ENCODE measurements around the gene APOBEC3F.
"Not testable (repeated sequence)": the region's sequence is repeated elsewhere in the genome, so short reads cannot be mapped to it uniquely, and the experiment has no call there.

APOBEC3F gene

DNA sequence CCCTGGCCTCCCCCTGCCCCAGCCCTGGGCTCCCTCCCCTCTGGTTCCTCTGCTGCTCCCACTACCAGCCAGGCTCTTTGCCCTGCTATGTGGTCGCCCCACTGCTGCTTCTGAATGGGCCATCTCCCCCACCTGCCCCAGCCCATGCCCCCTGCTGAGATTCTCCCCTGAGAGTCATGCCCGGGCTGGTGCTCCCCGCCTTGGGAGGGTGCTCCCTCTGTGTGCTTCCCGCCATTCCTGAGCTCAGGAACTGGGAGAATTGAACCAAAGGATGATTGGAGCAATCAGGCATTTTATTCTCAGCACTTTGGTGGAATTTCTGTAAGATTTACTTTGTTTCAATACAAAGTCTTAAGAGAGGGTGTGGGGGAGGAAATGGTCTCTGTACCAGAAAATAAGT, 12.9 kb upstream of the APOBEC3F start:
- peaks cover 21% of the 10 kb centered on the region for H3K4me1 ChIP-seq (ENCODE audit: low read length)
- H3K27me3 ChIP-seq (replicated peaks; ENCODE audit: insufficient read depth, low read length): no peaks in the 10 kb centered on the region
- H2AFZ ChIP-seq (ENCODE audit: low read length): no peak overlapping the region
- no peak for TF ChIP-seq EZH2phosphoT487 (IDR thresholded peaks at IDR 0.05; ENCODE audit: low read length)
- no peak for TF ChIP-seq EZH2 (optimal IDR thresholded peaks at IDR 0.05; ENCODE audit: low read depth, low read length)
- no peak for TF ChIP-seq CTCF (IDR thresholded peaks at IDR 0.05; ENCODE audit: low read length)
- no peak overlapping the region for H3K4me3 ChIP-seq (ENCODE audit: low read length)
- H3K27ac ChIP-seq (ENCODE audit: low read length): no peak overlapping the region
- H3K9me2 ChIP-seq (replicated peaks; ENCODE audit: insufficient read depth, low read length): no peaks in the 10 kb centered on the region
- peaks cover 15% of the 10 kb centered on the region for H3F3A ChIP-seq (ENCODE audit: insufficient read depth, low read length)
- H3K4me2 ChIP-seq (ENCODE audit: low read depth, low read length): no peak overlapping the region
- H3K36me3 ChIP-seq (replicated peaks; ENCODE audit: insufficient read depth, low read length): no peaks in the 10 kb centered on the region; the same call in 1 of the 2 replicates
- no peak for DNase-seq
- H3K9ac ChIP-seq (ENCODE audit: low read length): no peak overlapping the region
- peaks cover 46% of the 10 kb centered on the region for H3K79me2 ChIP-seq (ENCODE audit: low read length)
- no peaks in the 10 kb centered on the region for H4K20me1 ChIP-seq (ENCODE audit: insufficient read depth, low read length)
- no peaks in the 10 kb centered on the region for H3K9me3 ChIP-seq (replicated peaks; ENCODE audit: insufficient read depth, low read length)

GRCh38 chr22:39028281-39028680, 12.4 kb upstream of the APOBEC3F start:
- H3K9me3 ChIP-seq (replicated peaks; ENCODE audit: insufficient read depth, low read length): no peaks in the 10 kb centered on the region
- H3K27ac ChIP-seq (ENCODE audit: low read length): no peak overlapping the region
- TF ChIP-seq EZH2phosphoT487 (IDR thresholded peaks at IDR 0.05; ENCODE audit: low read length): no peak
- H3K4me1 ChIP-seq (ENCODE audit: low read length): peaks cover 21% of the 10 kb centered on the region
- H3K4me3 ChIP-seq (ENCODE audit: low read length): no peak overlapping the region
- no peak for DNase-seq
- no peak overlapping the region for H3K4me2 ChIP-seq (ENCODE audit: low read depth, low read length)
- no peaks in the 10 kb centered on the region for H3K27me3 ChIP-seq (replicated peaks; ENCODE audit: insufficient read depth, low read length)
- peaks cover 43% of the 10 kb centered on the region for H3K79me2 ChIP-seq (ENCODE audit: low read length)
- H3K9ac ChIP-seq (ENCODE audit: low read length): no peak overlapping the region
- no peaks in the 10 kb centered on the region; the same call in 1 of the 2 replicates for H3K36me3 ChIP-seq (replicated peaks; ENCODE audit: insufficient read depth, low read length)
- no peaks in the 10 kb centered on the region for H4K20me1 ChIP-seq (ENCODE audit: insufficient read depth, low read length)
- no peaks in the 10 kb centered on the region for H3K9me2 ChIP-seq (replicated peaks; ENCODE audit: insufficient read depth, low read length)
- H2AFZ ChIP-seq (ENCODE audit: low read length): no peak overlapping the region
- peaks cover 15% of the 10 kb centered on the region for H3F3A ChIP-seq (ENCODE audit: insufficient read depth, low read length)

DNA sequence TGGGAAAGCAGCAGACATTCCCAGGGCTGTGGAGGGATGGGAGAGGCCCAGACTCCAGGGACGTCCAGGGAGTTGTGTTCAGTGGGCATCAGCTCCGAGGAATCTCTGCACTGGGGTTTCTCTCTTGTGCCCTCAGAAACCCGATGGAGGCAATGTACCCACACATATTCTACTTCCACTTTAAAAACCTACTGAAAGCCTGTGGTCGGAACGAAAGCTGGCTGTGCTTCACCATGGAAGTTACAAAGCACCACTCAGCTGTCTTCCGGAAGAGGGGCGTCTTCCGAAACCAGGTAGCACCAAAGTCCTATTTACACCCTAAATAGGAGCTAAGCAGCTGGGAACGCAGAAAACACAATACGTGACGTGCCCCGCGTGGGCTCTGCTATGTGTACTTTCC, 11.4 kb upstream of the APOBEC3F start:
- Histone ChIP-seq H2AFZ (ENCODE audit: low read length) (no peak overlapping the region), H3K27me3 (replicated peaks; ENCODE audit: insufficient read depth, low read length) (no peaks in the 10 kb centered on the region), H3K9me3 (replicated peaks; ENCODE audit: insufficient read depth, low read length) (no peaks in the 10 kb centered on the region), H3K36me3 (replicated peaks; ENCODE audit: insufficient read depth, low read length) (no peaks in the 10 kb centered on the region), H3K27ac (ENCODE audit: low read length) (no peak overlapping the region), H4K20me1 (ENCODE audit: insufficient read depth, low read length) (no peaks in the 10 kb centered on the region), H3K4me3 (ENCODE audit: low read length) (no peak overlapping the region), H3K9me2 (replicated peaks; ENCODE audit: insufficient read depth, low read length) (no peaks in the 10 kb centered on the region), H3K4me2 (ENCODE audit: low read depth, low read length) (no peak overlapping the region), H3K79me2 (ENCODE audit: low read length) (peaks cover 33% of the 10 kb centered on the region), H3K4me1 (ENCODE audit: low read length) (peaks cover 14% of the 10 kb centered on the region), H3F3A (ENCODE audit: insufficient read depth, low read length) (peaks cover 8% of the 10 kb centered on the region), H3K9ac (ENCODE audit: low read length) (no peak overlapping the region)
- TF ChIP-seq EZH2phosphoT487 (IDR thresholded peaks at IDR 0.05; ENCODE audit: low read length) (no peak), EZH2 (optimal IDR thresholded peaks at IDR 0.05; ENCODE audit: low read depth, low read length) (no peak), CTCF (IDR thresholded peaks at IDR 0.05; ENCODE audit: low read length) (no peak)
- no peak for DNase-seq

DNA sequence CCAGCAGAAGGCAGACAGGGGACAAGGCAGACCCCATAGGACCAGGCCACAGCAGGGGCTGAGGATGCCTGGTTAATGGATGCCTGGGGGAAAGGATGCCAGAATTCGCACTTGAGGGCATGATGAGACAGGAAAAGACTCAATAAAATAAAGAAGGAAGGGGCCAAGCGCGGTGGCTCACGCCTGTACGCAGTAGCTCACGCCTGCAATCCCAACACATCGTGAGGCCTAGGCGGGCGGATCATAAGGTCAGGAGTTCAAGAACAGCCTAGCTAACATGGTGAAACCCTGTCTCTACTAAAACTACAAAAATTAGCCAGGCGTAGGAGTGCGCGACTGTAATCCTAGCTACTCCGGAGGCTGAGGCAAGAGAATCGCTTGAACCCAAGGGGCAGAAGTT, 10.0 kb upstream of the APOBEC3F start:
- Histone ChIP-seq H3K36me3 (replicated peaks; ENCODE audit: insufficient read depth, low read length) (no peaks in the 10 kb centered on the region), H3K9me3 (replicated peaks; ENCODE audit: insufficient read depth, low read length) (no peaks in the 10 kb centered on the region), H3K79me2 (ENCODE audit: low read length) (peaks cover 23% of the 10 kb centered on the region), H3K4me3 (ENCODE audit: low read length) (no peak overlapping the region), H3F3A (ENCODE audit: insufficient read depth, low read length) (no peaks in the 10 kb centered on the region), H2AFZ (ENCODE audit: low read length) (no peak overlapping the region), H3K4me1 (ENCODE audit: low read length) (peaks cover 1% of the 10 kb centered on the region), H3K27ac (ENCODE audit: low read length) (no peak overlapping the region), H3K9me2 (replicated peaks; ENCODE audit: insufficient read depth, low read length) (no peaks in the 10 kb centered on the region), H3K27me3 (replicated peaks; ENCODE audit: insufficient read depth, low read length) (no peaks in the 10 kb centered on the region), H3K4me2 (ENCODE audit: low read depth, low read length) (no peak overlapping the region), H3K9ac (ENCODE audit: low read length) (no peak overlapping the region), H4K20me1 (ENCODE audit: insufficient read depth, low read length) (no peaks in the 10 kb centered on the region)
- DNase-seq: no peak
- TF ChIP-seq EZH2phosphoT487 (IDR thresholded peaks at IDR 0.05; ENCODE audit: low read length) (no peak), CTCF (IDR thresholded peaks at IDR 0.05; ENCODE audit: low read length) (no peak), EZH2 (optimal IDR thresholded peaks at IDR 0.05; ENCODE audit: low read depth, low read length) (no peak)

DNA sequence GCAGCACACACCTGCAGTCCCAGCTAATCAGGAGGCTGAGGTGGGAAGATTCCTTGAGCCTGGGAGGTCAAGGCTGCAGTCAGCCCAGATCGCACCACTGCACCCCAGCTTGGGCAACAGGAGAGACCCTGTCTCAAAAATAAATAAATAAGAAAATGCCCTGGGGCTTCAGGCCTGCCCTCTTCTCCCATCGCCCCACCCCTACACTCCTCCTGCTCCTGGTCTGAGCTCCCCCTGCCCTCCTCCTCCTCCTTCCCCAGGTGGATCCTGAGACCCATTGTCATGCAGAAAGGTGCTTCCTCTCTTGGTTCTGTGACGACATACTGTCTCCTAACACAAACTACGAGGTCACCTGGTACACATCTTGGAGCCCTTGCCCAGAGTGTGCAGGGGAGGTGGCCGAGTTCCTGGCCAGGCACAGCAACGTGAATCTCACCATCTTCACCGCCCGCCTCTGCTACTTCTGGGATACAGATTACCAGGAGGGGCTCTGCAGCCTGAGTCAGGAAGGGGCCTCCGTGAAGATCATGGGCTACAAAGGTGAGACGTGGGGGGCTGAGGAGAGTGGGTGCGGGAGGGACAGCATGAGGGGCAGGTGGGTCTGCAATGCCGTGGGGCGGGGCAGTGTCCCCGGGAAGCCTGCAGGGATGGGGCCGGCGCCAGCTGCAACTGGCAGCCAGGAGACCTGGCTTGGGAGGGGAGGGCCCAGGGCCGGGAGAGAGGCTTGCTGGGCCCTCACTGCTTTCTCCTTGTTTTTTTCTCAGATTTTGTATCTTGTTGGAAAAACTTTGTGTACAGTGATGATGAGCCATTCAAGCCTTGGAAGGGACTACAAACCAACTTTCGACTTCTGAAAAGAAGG, 9.0 kb upstream of the APOBEC3F start:
- not testable (repeated sequence) for H3K4me3 ChIP-seq (ENCODE audit: low read length); H3K4me1 ChIP-seq (ENCODE audit: low read length); H3K9me2 ChIP-seq (replicated peaks; ENCODE audit: insufficient read depth, low read length); H3K27me3 ChIP-seq (replicated peaks; ENCODE audit: insufficient read depth, low read length); H3K4me2 ChIP-seq (ENCODE audit: low read depth, low read length); H2AFZ ChIP-seq (ENCODE audit: low read length); H3K36me3 ChIP-seq (replicated peaks; ENCODE audit: insufficient read depth, low read length); H3K27ac ChIP-seq (ENCODE audit: low read length); H3K9me3 ChIP-seq (replicated peaks; ENCODE audit: insufficient read depth, low read length); H3F3A ChIP-seq (ENCODE audit: insufficient read depth, low read length); H3K9ac ChIP-seq (ENCODE audit: low read length); H4K20me1 ChIP-seq (ENCODE audit: insufficient read depth, low read length); DNase-seq
- peaks cover 13% of the 10 kb centered on the region for H3K79me2 ChIP-seq (ENCODE audit: low read length)

Data from MM.1S (cell line).